ENCODE data around the gene TCOF1.
A peak's percentile ranks its signal among the peaks of the same experiment; 100 is the strongest.

TCOF1 gene

GRCh38 chr5:150346592-150346991 lies 10.9 kb upstream of the TCOF1 start:
- H3K4me3 ChIP-seq (ENCODE audit: control insufficient read depth, low read depth, low read length): no peak overlapping the region
- DNase-seq (ENCODE audit: low read depth): no peak
- no peak for TF ChIP-seq CTCF (IDR thresholded peaks at IDR 0.05; ENCODE audit: control insufficient read depth, insufficient read depth, low read depth, low read length, missing control alignments)

- no peak overlapping the region for H3K4me3 ChIP-seq (ENCODE audit: control insufficient read depth, low read depth, low read length)
- TF ChIP-seq CTCF (IDR thresholded peaks at IDR 0.05; ENCODE audit: control insufficient read depth, insufficient read depth, low read depth, low read length, missing control alignments): no peak
- DNase-seq (ENCODE audit: low read depth): no peak
Measured at GRCh38 chr5:150347003-150347402, 10.5 kb upstream of the TCOF1 start.

GRCh38 chr5:150347451-150347850 lies 10.0 kb upstream of the TCOF1 start:
- no peak overlapping the region for H3K4me3 ChIP-seq (ENCODE audit: control insufficient read depth, low read depth, low read length)
- TF ChIP-seq CTCF (IDR thresholded peaks at IDR 0.05; ENCODE audit: control insufficient read depth, insufficient read depth, low read depth, low read length, missing control alignments): no peak
- DNase-seq (ENCODE audit: low read depth): no peak

GRCh38 chr5:150349681-150350275 lies 7.7 kb upstream of the TCOF1 start:
- no peak for DNase-seq (ENCODE audit: low read depth)
- H3K4me3 ChIP-seq (ENCODE audit: control insufficient read depth, low read depth, low read length): no peak overlapping the region
- no peak for TF ChIP-seq CTCF (IDR thresholded peaks at IDR 0.05; ENCODE audit: control insufficient read depth, insufficient read depth, low read depth, low read length, missing control alignments)

- H3K4me3 ChIP-seq (ENCODE audit: control insufficient read depth, low read depth, low read length): no peak overlapping the region
- DNase-seq (ENCODE audit: low read depth): peak; percentile 29
- TF ChIP-seq CTCF (IDR thresholded peaks at IDR 0.05; ENCODE audit: control insufficient read depth, insufficient read depth, low read depth, low read length, missing control alignments): peak; percentile 77
Measured at GRCh38 chr5:150350524-150351344, 6.8 kb upstream of the TCOF1 start.

- no peak overlapping the region for H3K4me3 ChIP-seq (ENCODE audit: control insufficient read depth, low read depth, low read length)
- no peak for DNase-seq (ENCODE audit: low read depth)
- TF ChIP-seq CTCF (IDR thresholded peaks at IDR 0.05; ENCODE audit: control insufficient read depth, insufficient read depth, low read depth, low read length, missing control alignments): no peak
Measured at GRCh38 chr5:150352244-150353031, 5.1 kb upstream of the TCOF1 start.

All from AG09309 (cell line).